T47D (cell line): ENCODE data around the gene PPFIBP1.

Experiments
- DNase-seq, 2 experiments: peaks; one replicate each; pipeline versions ENCODE4 v3.0.0 to v3.0.0-alpha.2; 2011 to 2012; ENCODE audit warnings: low read depth in 1 of 2, low spot score in 1 of 2
- JUND ChIP-seq: IDR thresholded peaks from 2 replicates; pipeline ENCODE4 v1.6.1; 2012; ENCODE audit warnings: low read depth
- in situ Hi-C: cut with HindIII; loops from 2 replicates; pipeline ENCODE4 v1.10.0; 2016; ENCODE audit warnings: low sequenced_read_pairs, low pct_unique_long_range_greater_than_20kb

The PPFIBP1 gene

GRCh38 chr12:27551172-27551840, 27.3 kb downstream of the PPFIBP1 start:
- TF ChIP-seq JUND = no peak
- in situ Hi-C loops = no loop called here
- no peak for DNase-seq

GRCh38 chr12:27552235-27552634, 28.2 kb downstream of the PPFIBP1 start:
- in situ Hi-C loops = no loop called here
- no peak for DNase-seq
- TF ChIP-seq JUND = no peak

- in situ Hi-C loops = no loop called here
- no peak for TF ChIP-seq JUND
- DNase-seq = no peak
Observed at GRCh38 chr12:27552886-27553560, 29.0 kb downstream of the PPFIBP1 start.

- in situ Hi-C loops = no loop called here
- no peak for DNase-seq
- TF ChIP-seq JUND = no peak
Observed at GRCh38 chr12:27553941-27554340, 29.9 kb downstream of the PPFIBP1 start.

GRCh38 chr12:27554421-27555186, 30.6 kb downstream of the PPFIBP1 start:
- no peak for DNase-seq
- TF ChIP-seq JUND = no peak
- in situ Hi-C loops = no loop called here

GRCh38 chr12:27555361-27555760, 31.4 kb downstream of the PPFIBP1 start:
- TF ChIP-seq JUND = no peak
- no peak for DNase-seq
- in situ Hi-C loops = no loop called here

- no peak for DNase-seq
- TF ChIP-seq JUND = no peak
- in situ Hi-C loops = no loop called here
Observed at GRCh38 chr12:27555925-27556778, 32.1 kb downstream of the PPFIBP1 start.

GRCh38 chr12:27560126-27560525, 36.1 kb downstream of the PPFIBP1 start:
- no peak for DNase-seq
- no peak for TF ChIP-seq JUND
- in situ Hi-C loops = no loop called here

GRCh38 chr12:27561535-27562350, 37.7 kb downstream of the PPFIBP1 start:
- DNase-seq = no peak
- TF ChIP-seq JUND = no peak
- in situ Hi-C loops = no loop called here

GRCh38 chr12:27564612-27565213, 40.7 kb downstream of the PPFIBP1 start:
- DNase-seq = no peak
- in situ Hi-C loops = no loop called here
- TF ChIP-seq JUND = no peak

- no peak for TF ChIP-seq JUND
- DNase-seq = no peak
- in situ Hi-C loops = no loop called here
Observed at GRCh38 chr12:27566159-27566558, 42.2 kb downstream of the PPFIBP1 start.
